HG03280 (cell line): ENCODE data around the gene RHOXF2.
A peak's percentile ranks its signal among the peaks of the same experiment; 100 is the strongest.
"Not testable (repeated sequence)": the region's sequence is repeated elsewhere in the genome, so short reads cannot be mapped to it uniquely, and the experiment has no call there.

Experiments used
- ATAC-seq: cut with Tn5 transposase; IDR thresholded peaks from one replicate; pipeline ENCODE4 v1.9.1; 2021; ENCODE audit warnings: mild to moderate bottlenecking, moderate library complexity; ENCODE audit not compliant: unreplicated experiment

RHOXF2 gene

DNA sequence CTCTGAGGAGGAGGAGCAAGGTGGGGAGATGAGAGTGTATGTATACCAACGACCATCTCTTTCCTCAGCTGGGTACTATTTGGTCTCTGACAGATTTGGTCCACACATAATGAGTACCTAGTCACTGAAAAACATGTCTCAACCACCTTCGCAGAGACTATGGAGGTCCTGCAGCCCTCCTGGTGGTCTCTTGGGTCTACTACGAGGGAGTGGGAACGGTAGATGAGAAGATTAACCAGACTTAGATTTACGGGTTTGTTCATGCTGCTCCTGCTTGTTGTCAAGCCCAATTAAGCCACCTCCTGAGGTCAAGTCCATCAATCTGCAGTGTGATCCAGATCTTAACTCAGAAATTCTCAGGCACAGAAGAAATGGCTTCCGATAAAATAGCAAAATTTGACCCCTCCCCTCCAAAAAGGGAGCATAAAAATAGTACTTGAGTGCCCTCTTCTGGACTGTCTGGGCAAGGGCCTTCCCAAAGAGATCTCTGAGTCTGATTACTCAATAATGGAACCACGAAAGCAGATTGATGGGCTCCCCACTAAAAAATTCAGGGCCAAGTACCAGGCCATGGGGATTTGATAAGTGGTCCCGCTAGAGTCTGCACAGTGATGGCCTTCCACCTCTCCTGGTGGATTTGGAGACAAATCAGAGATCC, 38.3 kb downstream of the RHOXF2 start:
- not testable (repeated sequence) for ATAC-seq

DNA sequence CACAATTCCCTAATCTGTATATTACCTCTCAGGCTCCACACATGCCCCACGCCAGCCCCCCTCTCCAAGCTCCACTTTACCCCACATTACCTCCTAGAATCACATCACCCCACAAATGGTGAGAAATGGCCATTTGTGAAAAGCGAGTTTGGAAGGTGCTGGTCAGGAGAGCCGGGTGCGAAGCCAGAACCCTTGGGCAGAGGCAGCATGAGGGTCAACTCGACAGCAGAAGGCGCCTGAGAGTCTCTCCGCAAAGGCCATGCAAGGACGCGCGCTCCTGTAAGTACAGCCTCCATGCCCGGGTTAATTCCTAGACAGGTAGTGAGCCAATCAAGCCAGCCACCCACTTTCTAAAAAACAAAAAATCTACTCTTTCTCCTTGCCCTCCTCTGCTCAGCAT, 42.4 kb downstream of the RHOXF2 start:
- no peak for ATAC-seq

DNA sequence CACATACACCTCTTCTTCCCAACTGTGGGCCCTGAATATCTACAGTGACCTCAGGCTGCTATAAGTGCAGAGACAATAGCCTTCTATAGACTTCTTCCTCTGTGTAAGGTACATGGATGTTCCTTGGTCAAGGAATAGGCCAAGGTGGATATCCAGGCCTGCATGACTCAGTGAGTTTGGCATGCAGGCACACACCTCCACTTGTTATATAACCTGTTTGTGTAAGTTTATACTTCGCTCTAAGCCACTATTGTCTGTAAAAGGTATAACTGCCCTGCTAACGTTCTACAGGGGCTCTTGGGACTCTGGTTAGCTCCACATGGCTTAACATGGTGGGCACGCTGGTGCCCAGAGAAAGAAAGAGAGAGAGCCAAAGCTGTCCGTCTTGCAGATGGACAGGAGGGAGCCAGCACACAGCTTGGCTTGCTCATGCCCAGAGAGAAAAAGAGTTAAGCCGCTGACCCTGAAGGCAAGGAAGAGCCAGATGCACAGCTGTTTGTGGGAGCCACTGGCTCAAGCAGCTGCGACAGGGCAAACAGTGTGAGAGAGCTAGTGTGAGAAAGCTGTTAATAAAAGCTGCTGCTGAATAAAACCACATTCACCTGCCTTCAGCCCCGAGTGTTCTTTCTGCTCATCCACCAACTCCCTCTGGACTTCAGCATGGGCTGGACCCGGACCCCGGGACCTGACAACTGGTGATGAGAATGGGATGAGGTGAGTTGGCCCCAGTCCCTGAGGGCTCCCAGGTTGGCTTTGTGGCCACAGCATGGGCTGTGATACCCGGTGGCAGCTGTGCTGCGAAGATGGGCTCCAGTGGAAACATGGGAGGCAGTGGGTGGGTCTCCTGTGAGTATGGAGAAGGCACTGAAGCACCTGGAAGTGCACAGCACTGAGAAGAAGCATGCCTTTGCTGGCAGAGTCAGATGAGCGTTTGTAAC, 47.7 kb downstream of the RHOXF2 start:
- no peak for ATAC-seq

DNA sequence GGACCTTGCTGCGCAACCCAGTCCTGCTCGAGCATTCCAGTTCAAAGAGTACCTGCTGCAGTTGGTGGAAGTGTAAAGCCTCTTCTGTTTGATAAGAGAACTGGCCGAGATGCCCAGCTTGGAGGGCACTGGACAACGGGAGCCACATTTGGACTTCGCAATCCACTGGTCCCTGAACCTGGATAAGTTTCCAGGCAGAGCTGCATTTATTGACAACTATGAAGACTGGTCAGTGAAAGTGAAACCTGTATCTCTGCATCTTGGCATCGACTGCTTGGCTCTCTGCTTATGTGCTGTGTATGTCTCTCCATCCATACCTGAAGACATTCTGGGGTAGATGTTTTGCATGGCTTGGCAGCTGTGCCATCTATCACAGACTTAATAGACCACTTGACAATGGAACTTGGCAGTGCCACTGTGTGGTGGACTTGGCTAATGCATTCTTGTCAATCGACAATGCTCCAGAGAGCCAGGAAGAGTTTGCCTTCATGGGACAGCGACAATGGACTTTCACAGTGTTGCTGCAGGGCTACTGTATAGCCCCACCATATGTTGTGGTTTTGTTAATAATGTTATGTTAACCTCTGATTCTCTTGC, 48.7 kb downstream of the RHOXF2 start:
- ATAC-seq: no peak

DNA sequence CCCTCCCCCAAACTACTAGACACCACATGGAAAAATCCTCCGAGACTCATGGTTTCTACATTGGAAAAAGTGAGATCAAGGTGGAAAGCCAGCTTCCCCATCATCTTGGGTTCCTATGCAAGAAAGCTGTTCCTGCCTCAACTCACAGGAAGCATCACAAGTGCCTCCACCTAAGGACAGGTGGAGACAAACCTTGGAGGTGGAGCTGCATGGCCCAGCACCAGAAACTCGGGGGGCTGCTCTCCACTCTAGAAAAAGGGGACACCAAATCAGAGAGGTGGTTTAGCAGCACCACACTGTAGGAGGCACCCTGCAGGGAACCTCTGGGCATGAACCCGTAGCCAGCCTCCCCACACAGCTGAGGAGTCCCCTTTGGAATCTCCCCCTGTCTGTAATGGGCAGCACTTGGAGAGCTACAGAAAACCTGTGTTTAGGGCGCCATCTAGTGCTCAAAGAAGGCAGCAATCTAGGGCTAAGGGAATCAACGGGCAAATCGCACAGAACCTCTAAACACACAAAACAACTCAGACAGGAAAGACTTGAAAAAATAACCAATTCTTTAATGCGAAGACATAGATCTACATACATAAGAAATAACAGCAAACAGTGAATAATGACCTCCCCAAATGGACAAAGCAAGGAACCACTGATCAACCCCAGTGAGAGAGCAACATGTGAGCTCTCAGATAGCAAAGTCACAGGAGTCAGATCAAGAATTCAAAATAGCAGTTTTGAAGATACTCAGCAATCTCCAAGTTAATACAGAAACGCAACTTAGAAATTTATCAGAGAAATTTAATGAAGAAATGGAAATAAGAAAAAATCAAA, 55.2 kb downstream of the RHOXF2 start:
- peak; percentile 70 for ATAC-seq
